Fibroblast of mammary gland (primary cell): ENCODE results near the gene RAB31.

Experiments
- DNase-seq: peaks from one replicate; pipeline ENCODE4 v3.0.0-alpha.2; 2010; ENCODE audit warnings: low read depth
- H3K4me3 ChIP-seq: 2 replicates; pipeline ENCODE4 v1.5.1; 2011; ENCODE audit warnings: low read depth, mild to moderate bottlenecking, low read length, moderate library complexity; ENCODE audit not compliant: control insufficient read depth
- TF ChIP-seq, protein P1 (sequence below): conservative IDR thresholded peaks from 2 replicates; pipeline ENCODE4 v1.5.1; 2011; ENCODE audit warnings: low read depth, low read length, inconsistent platforms; ENCODE audit not compliant: control insufficient read depth, insufficient read depth

RAB31 gene

DNA sequence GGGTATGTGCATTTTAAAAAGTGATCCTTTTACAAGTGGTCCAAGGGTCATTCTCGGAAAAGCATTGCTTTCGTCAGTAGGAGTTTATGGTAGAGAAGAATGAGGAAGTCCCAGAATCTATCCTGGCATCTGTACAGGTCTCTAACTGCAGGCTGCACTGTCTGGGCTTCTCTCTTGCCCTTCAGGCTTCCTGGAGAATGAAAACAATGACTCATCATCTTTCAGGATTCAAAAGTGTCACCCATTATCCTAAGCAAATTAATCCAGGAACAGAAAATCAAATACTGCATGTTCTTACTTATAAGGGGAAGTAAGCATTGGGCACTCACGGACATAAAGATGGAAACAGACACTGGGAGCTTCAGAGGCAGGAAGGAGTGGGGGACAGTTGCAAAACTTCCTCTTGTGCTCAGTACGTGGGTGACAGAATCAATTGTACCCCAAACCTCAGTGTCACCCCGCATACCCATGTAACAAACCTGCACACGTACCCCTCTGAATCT lies 117.5 kb downstream of the RAB31 start:
- DNase-seq = peak; percentile 97
- TF ChIP-seq, protein P1, sequence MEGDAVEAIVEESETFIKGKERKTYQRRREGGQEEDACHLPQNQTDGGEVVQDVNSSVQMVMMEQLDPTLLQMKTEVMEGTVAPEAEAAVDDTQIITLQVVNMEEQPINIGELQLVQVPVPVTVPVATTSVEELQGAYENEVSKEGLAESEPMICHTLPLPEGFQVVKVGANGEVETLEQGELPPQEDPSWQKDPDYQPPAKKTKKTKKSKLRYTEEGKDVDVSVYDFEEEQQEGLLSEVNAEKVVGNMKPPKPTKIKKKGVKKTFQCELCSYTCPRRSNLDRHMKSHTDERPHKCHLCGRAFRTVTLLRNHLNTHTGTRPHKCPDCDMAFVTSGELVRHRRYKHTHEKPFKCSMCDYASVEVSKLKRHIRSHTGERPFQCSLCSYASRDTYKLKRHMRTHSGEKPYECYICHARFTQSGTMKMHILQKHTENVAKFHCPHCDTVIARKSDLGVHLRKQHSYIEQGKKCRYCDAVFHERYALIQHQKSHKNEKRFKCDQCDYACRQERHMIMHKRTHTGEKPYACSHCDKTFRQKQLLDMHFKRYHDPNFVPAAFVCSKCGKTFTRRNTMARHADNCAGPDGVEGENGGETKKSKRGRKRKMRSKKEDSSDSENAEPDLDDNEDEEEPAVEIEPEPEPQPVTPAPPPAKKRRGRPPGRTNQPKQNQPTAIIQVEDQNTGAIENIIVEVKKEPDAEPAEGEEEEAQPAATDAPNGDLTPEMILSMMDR = no peak
- no peak overlapping the region for H3K4me3 ChIP-seq

DNA sequence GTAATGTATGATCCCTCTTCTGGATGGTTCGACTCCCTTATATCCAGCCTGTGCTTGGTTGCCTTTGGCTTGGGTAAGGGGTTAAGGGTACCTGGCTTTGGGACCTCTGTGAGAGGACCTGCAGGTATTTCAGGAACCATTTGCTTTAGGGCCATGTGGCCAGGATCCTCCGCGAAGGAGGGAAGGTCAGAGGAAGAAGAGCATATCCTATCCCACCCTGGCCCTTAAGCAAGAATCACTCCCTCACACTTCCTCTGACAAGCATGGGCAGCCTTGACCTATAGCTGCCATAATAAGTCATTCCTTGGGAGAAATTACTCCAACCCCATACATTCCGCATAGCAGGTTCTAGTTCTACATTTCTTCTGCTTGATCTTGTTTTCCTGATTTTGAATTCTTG lies 118.6 kb downstream of the RAB31 start:
- TF ChIP-seq, protein P1 = no peak
- H3K4me3 ChIP-seq = no peak overlapping the region
- no peak for DNase-seq

DNA sequence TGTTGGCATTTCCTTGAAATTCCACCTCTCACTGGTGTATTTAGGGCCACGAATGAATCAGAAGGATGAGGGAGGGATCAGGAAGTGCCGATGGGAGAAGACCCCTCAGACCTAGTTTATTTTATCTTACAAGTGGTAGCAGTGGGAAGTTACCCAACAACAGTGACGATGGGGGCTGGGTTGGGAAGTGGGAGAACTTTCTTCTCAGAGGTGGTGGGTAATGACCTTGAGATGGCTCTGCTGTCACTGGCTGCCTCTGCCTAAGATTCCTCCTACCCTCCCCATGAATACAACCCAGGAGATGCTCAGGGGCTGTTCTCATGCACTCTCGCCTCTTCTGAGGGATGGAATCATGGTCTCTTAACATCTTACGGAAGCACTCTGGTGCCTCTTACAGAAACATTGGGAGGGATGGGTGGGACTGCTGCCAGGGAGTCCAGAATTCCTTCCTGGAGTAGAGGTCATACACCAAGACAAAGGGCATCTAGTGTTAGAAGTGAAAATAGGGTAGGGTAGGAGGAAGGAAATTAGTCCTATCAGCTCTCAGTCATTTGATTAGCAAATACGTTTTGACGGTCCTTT lies 119.2 kb downstream of the RAB31 start:
- no peak for DNase-seq
- H3K4me3 ChIP-seq = no peak overlapping the region
- TF ChIP-seq, protein P1 = no peak

DNA sequence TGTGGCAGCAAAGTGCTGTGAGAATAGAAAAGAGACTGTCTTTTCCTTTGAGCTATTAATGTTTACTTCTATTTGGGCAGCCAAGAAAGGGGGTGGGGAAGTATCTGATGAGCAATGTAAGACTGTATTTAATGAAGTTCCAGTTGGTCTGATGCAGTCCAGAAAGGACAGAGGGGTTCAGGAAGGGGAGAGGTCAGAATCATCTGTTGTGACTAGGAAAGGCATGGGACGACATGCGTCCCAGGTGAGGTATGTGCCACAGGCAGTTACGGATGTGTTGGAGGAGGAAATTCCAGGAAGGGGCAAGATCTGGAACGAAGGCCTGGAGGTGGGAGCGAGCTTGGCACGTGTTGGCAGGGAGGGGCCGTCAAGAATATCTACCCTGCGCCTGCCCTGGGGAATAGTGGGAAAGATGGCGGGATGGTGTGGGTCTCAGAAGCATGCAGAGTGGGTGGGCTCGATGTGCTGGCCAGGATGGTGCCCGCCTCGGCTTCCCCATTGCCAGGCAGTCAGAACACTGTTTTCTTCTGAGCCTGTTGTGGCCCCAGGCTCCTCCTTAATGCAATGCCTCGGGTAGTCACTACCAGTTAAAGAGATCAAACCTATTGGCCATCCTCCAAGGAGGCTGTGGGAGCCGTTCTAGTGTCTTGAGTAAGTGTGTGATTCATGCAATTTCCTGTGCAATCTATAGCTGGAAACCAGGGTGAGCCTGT lies 119.8 kb downstream of the RAB31 start:
- H3K4me3 ChIP-seq = no peak overlapping the region
- TF ChIP-seq, protein P1 = no peak
- DNase-seq = peak; percentile 100

DNA sequence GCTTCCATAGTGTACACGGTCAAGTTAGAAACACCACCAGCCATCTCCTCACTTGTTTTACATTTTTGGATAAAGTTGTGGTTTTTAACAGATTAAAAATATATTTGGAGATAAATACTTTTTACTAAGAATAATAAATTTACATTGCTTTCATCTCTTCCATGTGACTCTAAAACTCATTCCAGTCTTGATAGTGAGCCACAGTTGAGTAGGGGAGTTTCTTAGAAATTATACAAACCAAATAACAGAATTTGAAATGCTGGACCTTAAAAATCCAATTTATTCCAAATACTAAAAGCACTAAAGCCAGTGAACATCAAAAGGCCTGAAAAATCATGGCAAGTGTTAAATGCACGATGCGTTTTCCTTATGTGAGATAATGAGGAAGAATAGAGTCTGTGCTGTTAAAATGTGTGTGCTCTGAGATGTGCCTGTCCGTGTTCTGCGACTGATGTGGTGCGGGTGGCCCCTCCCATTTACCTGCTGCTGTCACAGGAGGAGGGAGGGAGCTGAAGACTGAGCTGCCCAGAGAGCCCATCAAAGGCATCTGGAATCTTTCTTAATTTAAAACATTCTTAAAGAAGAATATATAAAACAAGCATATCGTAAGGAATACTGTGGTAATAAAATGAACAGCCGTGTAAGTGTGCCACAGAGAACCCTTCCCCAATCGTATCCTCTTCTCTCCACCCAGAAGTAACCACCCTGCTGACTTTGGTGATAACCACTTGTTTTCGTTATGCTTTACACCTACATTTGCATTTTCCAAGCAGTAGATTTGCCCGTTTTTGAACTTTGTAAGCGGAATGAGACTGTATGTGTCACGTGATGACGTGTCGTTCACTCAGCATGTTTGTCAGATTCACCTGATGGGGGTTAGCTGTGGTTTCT lies 120.7 kb downstream of the RAB31 start:
- no peak overlapping the region for H3K4me3 ChIP-seq
- DNase-seq = no peak

DNA sequence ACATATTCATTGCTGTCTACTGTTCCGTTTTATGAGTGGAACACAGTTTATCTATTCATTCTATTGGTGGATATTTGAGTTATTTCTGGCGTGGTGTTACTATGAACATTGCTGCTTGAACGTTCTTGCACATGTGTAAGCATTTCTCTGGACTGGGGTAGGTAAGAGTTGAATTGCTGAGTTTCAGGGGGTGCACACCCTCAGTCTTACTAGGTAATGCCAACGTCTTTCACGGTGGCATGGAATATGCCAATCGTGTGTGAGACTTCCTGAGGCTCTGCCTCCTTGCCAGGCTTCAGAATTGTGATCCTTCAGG lies 121.3 kb downstream of the RAB31 start:
- H3K4me3 ChIP-seq = no peak overlapping the region
- TF ChIP-seq, protein P1 = no peak
- DNase-seq = no peak

More for the DNA sequence above, 120.7 kb downstream of the RAB31 start:
- TF ChIP-seq, protein P1 = no peak
